HepG2 (cell line): ENCODE measurements around the gene DCUN1D3. TPM values are rescaled to one million over a fixed set of nuclear protein-coding genes. Genes with fewer than 3 reads are reported as not detected.

ENCODE experiments used
- ATAC-seq: fragments of 200-7000 bp; cut with Tn5 transposase; 3 replicates; pipeline ENCODE4 v1.9.1; 2020; ENCODE audit warnings: mild to moderate bottlenecking, moderate library complexity
- BruUV-seq: library from RNA; stranded (reverse); fragments of 400-500 nt; replicated peaks from 2 replicates; lab custom pipeline; 2021; lab: Mats Ljungman, UMichigan
- CTCF ChIA-PET: fragments of 300-600 bp; formaldehyde crosslinking; extraction: SDS; loops from one replicate; lab custom pipeline; 2021; ENCODE audit warnings: low total read pairs, inconsistent platforms, low intra/inter-chr PET ratio; lab: Yijun Ruan, JAX
- POLR2A ChIA-PET: fragments of 350-600 bp; sonication (Branson Sonifier 250); formaldehyde crosslinking; loops from one replicate; lab custom pipeline; 2020; ENCODE audit warnings: antibody characterized with exemption, inconsistent platforms; lab: Yijun Ruan, JAX
- DNase-seq: peaks from one replicate; pipeline ENCODE4 v3.0.0-alpha.2; 2015; ENCODE audit warnings: low spot score
- FAIRE-seq: peaks from 3 replicates; lab custom pipeline; 2011; peaks lifted over from hg19 to GRCh38; lab: Jason Lieb, UNC
- H2AFZ ChIP-seq: one replicate; pipeline ENCODE4 v1.6.1; 2011; ENCODE audit warnings: low read length, inconsistent platforms
- H3K27ac ChIP-seq: fragments of 300-600 bp; 3 replicates; pipeline ENCODE4 v1.8.0; 2011; ENCODE audit warnings: mixed run types, mild to moderate bottlenecking, mixed read lengths, low read length, inconsistent platforms; ENCODE audit not compliant: insufficient read depth; ENCODE audit errors: extremely low read length
- H3K27me3 ChIP-seq, 2 experiments: fragments of 200-600 bp in 1 of 2; 2 replicates in 1 of 2; 3 replicates in 1 of 2; pipeline versions ENCODE4 v1.6.0 to v1.8.0; 2011; ENCODE audit warnings: low read length in 2 of 2, mild to moderate bottlenecking in 2 of 2, moderate library complexity in 2 of 2, inconsistent platforms in 1 of 2; ENCODE audit not compliant: insufficient read depth in 2 of 2, control insufficient read depth in 1 of 2
- H3K36me3 ChIP-seq, 2 experiments: fragments of 200-600 bp in 1 of 2; replicated peaks in 1 of 2; 2 replicates in 1 of 2; 3 replicates in 1 of 2; pipeline versions ENCODE4 v1.5.1 to v1.8.0; 2011; ENCODE audit warnings: low read length in 2 of 2, inconsistent platforms in 1 of 2; ENCODE audit not compliant: insufficient read depth in 2 of 2, control insufficient read depth in 1 of 2
- H3K4me1 ChIP-seq: 2 replicates; pipeline ENCODE4 v1.5.1; 2012; ENCODE audit warnings: low read length, inconsistent platforms; ENCODE audit not compliant: insufficient read depth
- H3K4me2 ChIP-seq: 2 replicates; pipeline ENCODE4 v1.6.0; 2011; ENCODE audit warnings: low read depth, low read length, inconsistent platforms
- H3K4me3 ChIP-seq, 3 experiments: fragments of 200-600 bp in 1 of 3; sonication (generic), shearing (Covaris generic) in 1 of 3; replicated peaks in 1 of 3; 2 replicates each; pipeline ENCODE4 v1.5.1; 2011 to 2016; ENCODE audit warnings: low read length in 3 of 3, inconsistent platforms in 2 of 3, low read depth in 2 of 3, mild to moderate bottlenecking in 2 of 3, control low read depth in 1 of 3, mixed read lengths in 1 of 3; ENCODE audit not compliant: insufficient read depth in 1 of 3
- H3K79me2 ChIP-seq: one replicate; pipeline ENCODE4 v1.6.1; 2011; ENCODE audit warnings: low read length, inconsistent platforms; ENCODE audit not compliant: insufficient read depth
- H3K9ac ChIP-seq: 2 replicates; pipeline ENCODE4 v1.6.0; 2011; ENCODE audit warnings: mild to moderate bottlenecking, low read depth, low read length, inconsistent platforms; ENCODE audit not compliant: insufficient read depth
- H3K9me3 ChIP-seq: 2 replicates; pipeline ENCODE4 v1.5.1; 2012; ENCODE audit warnings: mild to moderate bottlenecking, low read length
- H4K20me1 ChIP-seq: 2 replicates; pipeline ENCODE4 v1.6.0; 2011; ENCODE audit warnings: inconsistent platforms, mild to moderate bottlenecking, low read length, moderate library complexity; ENCODE audit not compliant: insufficient read depth
- ATF7 ChIP-seq, 2 experiments: fragments of 450-650 bp in 1 of 2; sonication (generic) in 1 of 2; formaldehyde crosslinking in 1 of 2; IDR thresholded peaks; 2 replicates each; pipeline versions ENCODE4 v1.4.0 to v1.6.1; 2016 to 2020; ENCODE audit warnings: antibody characterized with exemption in 1 of 2, mild to moderate bottlenecking in 1 of 2, missing genetic modification reagents in 1 of 2
- NFE2 ChIP-seq: sonication (generic); formaldehyde crosslinking; IDR thresholded peaks from 2 replicates; pipeline ENCODE4 v1.4.0; 2020; ENCODE audit warnings: missing genetic modification reagents
- PHF8 ChIP-seq: sonication (generic); formaldehyde crosslinking; IDR thresholded peaks from 2 replicates; pipeline ENCODE4 v1.5.0; 2020; ENCODE audit warnings: missing genetic modification reagents
- ZNF335 ChIP-seq: sonication (generic); formaldehyde crosslinking; IDR thresholded peaks from 2 replicates; pipeline ENCODE4 v1.4.0; 2020; ENCODE audit warnings: missing genetic modification reagents
- WGBS: methylation state at CpG from one replicate; pipeline ENCODE4 v1.1.6; 2017; ENCODE audit warnings: low lambda C conversion rate; 5-methylcytosine and 5-hydroxymethylcytosine counted together
- in situ Hi-C: cut with HindIII; loops from 2 replicates; pipeline ENCODE4 v1.10.0; 2017; ENCODE audit warnings: low pct_unique_long_range_greater_than_20kb; ENCODE audit not compliant: extremely low pct_ligation_motif_present
- intact Hi-C: fragments of 100-400 bp; cut with micrococcal nuclease; formaldehyde crosslinking; loops from one replicate; pipeline ENCODE4 v1.10.0; 2022; ENCODE audit not compliant: unreplicated experiment
- polyA plus RNA-seq, 8 experiments: library from polyadenylated mRNA; depleted of rRNA in 3 of 8; stranded (reverse) in 7 of 8; unstranded in 1 of 8; fragments of >200 nt; fragmentation: Illumina TruSeq in 4 of 8; extraction: Trizol in 4 of 8; gene quantifications; 2 replicates each; pipeline versions ENCODE4 v1.2.1 to v1.2.3, GENCODE V29; 2011 to 2016; ENCODE audit warnings: low read depth in 4 of 8, missing spikeins in 1 of 8, mixed read lengths in 1 of 8; ENCODE audit not compliant: insufficient read depth in 1 of 8
- total RNA-seq, 5 experiments: library from RNA; depleted of rRNA; stranded (reverse); fragments of >200 nt; fragmentation: Illumina TruSeq; extraction: Trizol; gene quantifications; 2 replicates each; pipeline ENCODE4 v1.2.3, GENCODE V29; 2016; ENCODE audit warnings: low read depth in 1 of 5
- TF ChIP-seq, protein P1 (sequence below): IDR thresholded peaks from 2 replicates; pipeline ENCODE4 v1.6.1; 2016; ENCODE audit warnings: missing biosample characterization, missing genetic modification reagents, low read depth

DCUN1D3 gene
- total and polyA plus RNA-seq, 2 of the 13 experiments (the other 11 are each of a cell fraction or from before 2014, with no cell fraction given) = 5.0 to 19.3 TPM

DNA sequence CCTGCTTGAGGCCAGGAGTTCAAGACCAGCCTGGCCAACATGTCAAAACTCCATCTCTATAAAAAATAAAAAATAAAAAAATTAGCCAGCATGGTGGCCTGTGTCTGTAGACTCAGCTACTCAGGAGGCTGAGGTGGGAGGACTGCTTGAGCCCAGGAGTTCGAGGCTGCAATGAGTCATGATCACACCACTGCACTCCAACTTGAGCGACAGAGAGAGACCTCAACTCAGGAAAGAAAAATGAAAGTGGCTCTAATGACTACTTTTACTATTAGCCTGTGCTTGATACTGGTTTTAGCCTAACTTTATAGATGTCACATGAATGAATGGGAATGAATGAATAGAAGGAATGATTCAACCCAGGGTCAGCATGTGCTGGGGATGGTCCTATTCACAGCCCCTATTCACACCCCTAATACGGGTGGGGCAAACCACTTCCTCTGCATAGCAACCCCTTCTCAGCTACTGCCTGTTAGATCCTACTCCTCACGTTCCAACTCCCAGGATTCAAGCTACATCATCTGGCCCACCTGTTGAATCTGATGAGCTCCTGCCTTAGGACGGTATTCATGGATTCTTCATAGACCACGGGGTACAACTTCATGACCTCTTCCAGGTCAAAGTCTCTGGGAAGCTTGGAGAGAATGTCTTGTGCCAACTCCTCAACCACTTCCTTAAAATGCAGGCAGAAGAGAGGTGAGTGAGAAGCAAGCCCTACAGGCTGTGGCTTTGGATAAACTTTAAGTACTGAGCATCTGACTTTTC is 40.9 kb upstream of the DCUN1D3 start (continued):
- TF ChIP-seq, protein P1, sequence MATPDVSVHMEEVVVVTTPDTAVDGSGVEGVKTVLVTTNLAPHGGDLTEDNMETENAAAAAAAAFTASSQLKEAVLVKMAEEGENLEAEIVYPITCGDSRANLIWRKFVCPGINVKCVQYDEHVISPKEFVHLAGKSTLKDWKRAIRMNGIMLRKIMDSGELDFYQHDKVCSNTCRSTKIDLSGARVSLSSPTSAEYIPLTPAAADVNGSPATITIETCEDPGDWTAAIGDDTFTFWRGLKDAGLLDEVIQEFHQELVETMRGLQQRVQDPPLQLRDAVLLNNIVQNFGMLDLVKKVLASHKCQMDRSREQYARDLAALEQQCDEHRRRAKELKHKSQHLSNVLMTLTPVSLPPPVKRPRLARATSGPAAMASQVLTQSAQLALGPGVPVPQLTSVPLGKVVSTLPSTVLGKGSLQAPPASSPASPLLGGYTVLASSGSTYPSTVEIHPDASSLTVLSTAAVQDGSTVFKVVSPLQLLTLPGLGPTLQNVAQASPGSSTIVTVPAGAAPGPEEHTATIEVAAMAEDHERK (CRISPR knock-in tag) = no peak
- TF ChIP-seq NFE2 (no peak), ATF7 (IDR thresholded peaks at IDR 0.05) (no peak), ATF7 (CRISPR knock-in tag; IDR thresholded peaks at IDR 0.05) (no peak)

DNA sequence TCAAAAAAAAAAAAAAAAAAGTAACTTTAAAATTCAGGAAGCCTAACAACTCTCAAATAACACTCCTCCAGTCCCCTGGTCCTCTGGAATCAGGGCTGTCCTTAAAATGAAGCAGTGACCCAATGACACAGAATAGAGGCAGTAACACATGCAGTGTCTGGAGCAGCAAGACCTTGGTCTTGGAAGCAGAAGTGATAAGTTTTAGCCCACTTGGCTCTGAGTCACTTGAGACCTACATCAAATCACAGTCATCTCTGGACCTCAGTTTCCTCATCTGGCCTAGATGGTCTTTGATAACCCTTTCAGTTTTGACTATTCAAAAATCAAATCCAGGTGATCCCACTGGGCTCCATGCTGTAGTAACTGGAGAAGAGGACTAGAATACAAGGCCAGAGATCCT is 39.5 kb upstream of the DCUN1D3 start:
- H3K4me1 ChIP-seq = peaks cover 11% of the 10 kb centered on the region
- TF ChIP-seq PHF8 = no peak
- no peak for ATAC-seq
- no peaks in the 10 kb centered on the region for H3K36me3 ChIP-seq
- H3K79me2 ChIP-seq = no peaks in the 10 kb centered on the region
- no peak overlapping the region for H2AFZ ChIP-seq
- ChIA-PET CTCF (no interaction called here), POLR2A (no interaction called here)
- H3K9ac ChIP-seq = no peak overlapping the region
- peaks cover 3 to 4% of the 10 kb centered on the region in 2 experiments; a peak in 1 of 5 replicates for H3K27me3 ChIP-seq
- no peak overlapping the region for H3K27ac ChIP-seq
- no TSS peak for BruUV-seq
- intact Hi-C loops = no loop called here
- no peaks in the 10 kb centered on the region for H3K9me3 ChIP-seq
- H4K20me1 ChIP-seq = no peaks in the 10 kb centered on the region
- no peak overlapping the region for H3K4me3 ChIP-seq
- H3K4me2 ChIP-seq = no peak overlapping the region
- no peak for DNase-seq
- FAIRE-seq = no peak
- in situ Hi-C loops = no loop called here

DNA sequence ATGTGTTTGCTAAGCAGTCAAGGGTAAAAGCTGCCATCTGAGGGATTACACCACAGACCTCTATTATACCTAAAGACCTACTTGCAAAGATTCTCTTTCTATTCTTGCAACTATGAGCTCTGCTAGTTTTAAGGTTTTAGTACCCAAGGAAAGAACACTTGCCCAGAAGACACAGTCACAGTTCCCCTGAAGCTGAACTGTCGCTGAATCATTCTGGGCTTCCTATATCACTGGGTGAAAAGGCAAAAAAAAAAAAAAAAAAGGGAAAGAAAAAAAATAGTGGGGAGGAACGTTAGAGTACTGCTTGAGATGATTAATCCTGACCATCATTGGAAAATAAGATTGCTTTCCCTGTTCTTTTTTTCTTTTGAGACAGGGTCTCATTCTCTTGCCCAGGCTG is 38.3 kb upstream of the DCUN1D3 start:
- H3K27ac ChIP-seq = no peak overlapping the region
- no peak for TF ChIP-seq ZNF335
- ChIA-PET CTCF (no interaction called here), POLR2A (no interaction called here)
- 15% methylated on average over 2 of the region's 2 CpGs for WGBS
- H3K4me1 ChIP-seq = peaks cover 11% of the 10 kb centered on the region
- no peak overlapping the region for H2AFZ ChIP-seq
- in situ Hi-C loops (no loop called here), intact Hi-C loops (no loop called here)
- FAIRE-seq = no peak
- H3K27me3 ChIP-seq = peaks cover 1 to 4% of the 10 kb centered on the region in 2 experiments; a peak in 1 of 5 replicates
- H3K4me3 ChIP-seq = no peak overlapping the region
- no peaks in the 10 kb centered on the region for H3K36me3 ChIP-seq
- no peaks in the 10 kb centered on the region for H4K20me1 ChIP-seq
- no peak overlapping the region for H3K9ac ChIP-seq
- no peaks in the 10 kb centered on the region for H3K9me3 ChIP-seq
- no peak for DNase-seq
- H3K79me2 ChIP-seq = no peaks in the 10 kb centered on the region
- BruUV-seq = no TSS peak
- no peak for ATAC-seq
- H3K4me2 ChIP-seq = no peak overlapping the region; the same call in 1 of the 2 replicates
